ENCODE results near the gene SYTL3.

The SYTL3 gene

DNA sequence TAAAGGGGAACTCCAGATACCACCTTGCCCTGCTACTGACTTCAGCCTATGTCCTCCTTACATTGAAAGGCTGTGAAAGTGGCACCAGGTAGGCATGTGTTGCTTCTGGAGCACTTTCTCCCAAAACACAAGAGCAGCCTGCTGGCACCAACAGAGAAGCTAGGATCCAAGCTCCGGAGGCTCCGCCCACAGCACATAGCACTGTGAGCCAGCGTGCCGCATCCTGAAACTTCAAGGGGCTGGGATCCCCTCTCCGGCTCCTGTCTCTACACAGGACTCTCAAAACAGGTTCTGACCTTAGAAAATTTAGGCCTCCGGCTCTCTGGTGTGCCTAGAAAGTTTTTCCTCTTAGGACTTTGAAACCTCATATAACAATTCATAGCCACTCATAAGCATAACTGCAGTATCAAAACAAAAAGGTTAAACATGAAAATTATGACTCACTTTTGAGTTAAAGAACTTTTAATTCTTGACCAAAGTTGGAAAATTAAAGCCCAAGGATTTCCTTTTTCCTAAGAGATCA lies 128.2 kb downstream of the SYTL3 start:
- H3K4me3 ChIP-seq (ENCODE audit: low read depth, low read length), result no peak overlapping the region
- TF ChIP-seq, protein P1, sequence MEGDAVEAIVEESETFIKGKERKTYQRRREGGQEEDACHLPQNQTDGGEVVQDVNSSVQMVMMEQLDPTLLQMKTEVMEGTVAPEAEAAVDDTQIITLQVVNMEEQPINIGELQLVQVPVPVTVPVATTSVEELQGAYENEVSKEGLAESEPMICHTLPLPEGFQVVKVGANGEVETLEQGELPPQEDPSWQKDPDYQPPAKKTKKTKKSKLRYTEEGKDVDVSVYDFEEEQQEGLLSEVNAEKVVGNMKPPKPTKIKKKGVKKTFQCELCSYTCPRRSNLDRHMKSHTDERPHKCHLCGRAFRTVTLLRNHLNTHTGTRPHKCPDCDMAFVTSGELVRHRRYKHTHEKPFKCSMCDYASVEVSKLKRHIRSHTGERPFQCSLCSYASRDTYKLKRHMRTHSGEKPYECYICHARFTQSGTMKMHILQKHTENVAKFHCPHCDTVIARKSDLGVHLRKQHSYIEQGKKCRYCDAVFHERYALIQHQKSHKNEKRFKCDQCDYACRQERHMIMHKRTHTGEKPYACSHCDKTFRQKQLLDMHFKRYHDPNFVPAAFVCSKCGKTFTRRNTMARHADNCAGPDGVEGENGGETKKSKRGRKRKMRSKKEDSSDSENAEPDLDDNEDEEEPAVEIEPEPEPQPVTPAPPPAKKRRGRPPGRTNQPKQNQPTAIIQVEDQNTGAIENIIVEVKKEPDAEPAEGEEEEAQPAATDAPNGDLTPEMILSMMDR (IDR thresholded peaks at IDR 0.05; ENCODE audit: borderline replicate concordance, insufficient read depth, low read depth, low read length), result no peak

DNA sequence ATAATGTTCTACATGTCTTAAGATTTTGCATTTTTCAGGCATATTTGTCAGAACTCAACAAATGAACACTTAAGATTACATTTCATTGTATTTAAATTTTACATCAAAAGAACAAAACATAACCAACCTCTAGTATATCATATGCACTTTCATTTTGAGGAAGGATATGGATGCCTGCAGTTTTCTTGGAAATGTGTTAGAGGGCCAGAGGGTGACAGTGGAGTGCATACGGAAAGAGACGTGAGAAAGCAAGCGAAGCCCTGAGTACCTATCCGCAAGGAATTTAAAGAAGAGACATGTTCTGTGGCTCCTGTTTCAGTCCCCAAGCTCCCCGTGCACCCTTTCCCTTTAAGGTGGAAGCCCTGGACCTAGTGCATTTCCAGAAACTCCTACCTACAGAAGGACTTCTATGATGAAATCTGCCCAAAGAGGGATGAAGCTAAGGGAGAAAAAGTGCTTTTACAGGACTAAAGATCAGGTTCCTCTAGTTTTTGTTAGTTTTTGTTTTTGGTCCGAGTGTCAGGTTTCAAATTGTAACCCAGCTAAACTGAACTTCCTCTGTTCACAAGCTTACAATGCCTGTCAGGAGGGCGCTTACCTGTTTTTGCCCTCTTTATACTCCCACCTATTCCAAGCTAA lies 130.5 kb downstream of the SYTL3 start:
- no peak overlapping the region for H3K4me3 ChIP-seq (ENCODE audit: low read depth, low read length)
- TF ChIP-seq, protein P1 (IDR thresholded peaks at IDR 0.05; ENCODE audit: borderline replicate concordance, insufficient read depth, low read depth, low read length), result no peak

DNA sequence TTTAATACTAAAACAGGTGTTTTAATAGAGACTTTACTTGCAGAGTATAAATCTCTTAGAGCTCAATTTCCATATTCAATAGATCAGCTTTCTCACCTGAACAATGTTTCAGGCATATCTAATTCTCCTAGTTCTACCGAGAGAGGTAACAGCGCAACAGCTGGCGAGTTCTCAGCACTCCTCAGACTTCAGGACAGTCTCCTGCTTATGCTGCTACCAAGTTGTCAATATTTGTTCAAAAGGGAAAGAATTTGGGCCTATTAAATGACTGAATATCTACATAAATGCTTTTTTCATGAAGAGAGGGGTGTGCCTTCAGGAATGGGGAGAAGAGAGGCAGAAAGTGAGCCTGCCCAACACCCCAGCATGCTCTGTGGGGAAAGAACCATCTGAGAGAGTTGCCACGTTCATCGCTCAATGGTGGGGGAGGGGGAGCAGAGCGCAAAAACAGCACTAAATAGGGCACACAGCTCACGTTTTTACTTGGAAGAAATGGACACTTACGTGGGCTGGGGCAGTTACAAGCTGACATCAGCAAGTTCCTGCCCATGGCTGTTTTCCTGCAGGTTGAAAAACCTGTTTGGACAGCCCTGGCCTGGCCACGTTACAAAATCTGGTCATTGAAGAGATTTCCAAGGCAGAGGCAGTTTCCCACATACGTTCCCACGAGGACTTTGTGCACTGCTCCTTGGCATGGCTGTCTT lies 131.3 kb downstream of the SYTL3 start:
- TF ChIP-seq, protein P1 (IDR thresholded peaks at IDR 0.05; ENCODE audit: borderline replicate concordance, insufficient read depth, low read depth, low read length), result no peak
- no peak overlapping the region for H3K4me3 ChIP-seq (ENCODE audit: low read depth, low read length)

DNA sequence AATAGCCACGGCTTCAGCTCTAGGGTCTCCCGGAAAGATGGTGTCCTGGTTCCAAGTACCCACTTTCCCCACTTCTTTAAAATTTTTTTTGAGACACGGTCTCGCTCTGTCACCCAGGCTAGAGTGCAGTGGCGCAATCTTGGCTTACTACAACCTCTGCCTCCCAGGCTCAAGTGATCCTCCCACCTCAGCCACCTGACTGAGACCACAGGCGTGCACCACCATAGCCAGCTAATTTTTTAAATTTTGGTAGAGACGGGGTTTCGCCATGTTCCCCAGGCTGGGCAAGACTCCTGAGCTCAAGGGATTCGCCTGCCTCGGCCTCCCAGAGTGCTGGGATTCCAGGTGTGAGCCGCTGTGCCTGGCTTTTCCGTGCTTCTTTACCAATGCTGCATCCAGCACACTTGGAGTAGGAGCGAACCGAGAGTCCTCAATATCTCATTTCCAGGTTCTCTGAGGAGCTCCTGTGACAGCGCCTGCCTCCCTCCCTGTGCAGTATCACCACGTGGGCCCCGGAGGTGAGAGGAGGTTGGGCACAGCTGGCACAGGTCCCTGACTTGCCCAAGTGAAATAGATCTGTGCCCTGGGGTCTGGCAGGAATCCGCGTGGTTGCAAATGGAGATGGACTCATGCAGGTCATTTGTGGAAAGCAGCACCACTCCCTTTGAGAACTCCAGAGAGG lies 132.0 kb downstream of the SYTL3 start:
- no peak overlapping the region for H3K4me3 ChIP-seq (ENCODE audit: low read depth, low read length)
- TF ChIP-seq, protein P1 (IDR thresholded peaks at IDR 0.05; ENCODE audit: borderline replicate concordance, insufficient read depth, low read depth, low read length), result no peak

DNA sequence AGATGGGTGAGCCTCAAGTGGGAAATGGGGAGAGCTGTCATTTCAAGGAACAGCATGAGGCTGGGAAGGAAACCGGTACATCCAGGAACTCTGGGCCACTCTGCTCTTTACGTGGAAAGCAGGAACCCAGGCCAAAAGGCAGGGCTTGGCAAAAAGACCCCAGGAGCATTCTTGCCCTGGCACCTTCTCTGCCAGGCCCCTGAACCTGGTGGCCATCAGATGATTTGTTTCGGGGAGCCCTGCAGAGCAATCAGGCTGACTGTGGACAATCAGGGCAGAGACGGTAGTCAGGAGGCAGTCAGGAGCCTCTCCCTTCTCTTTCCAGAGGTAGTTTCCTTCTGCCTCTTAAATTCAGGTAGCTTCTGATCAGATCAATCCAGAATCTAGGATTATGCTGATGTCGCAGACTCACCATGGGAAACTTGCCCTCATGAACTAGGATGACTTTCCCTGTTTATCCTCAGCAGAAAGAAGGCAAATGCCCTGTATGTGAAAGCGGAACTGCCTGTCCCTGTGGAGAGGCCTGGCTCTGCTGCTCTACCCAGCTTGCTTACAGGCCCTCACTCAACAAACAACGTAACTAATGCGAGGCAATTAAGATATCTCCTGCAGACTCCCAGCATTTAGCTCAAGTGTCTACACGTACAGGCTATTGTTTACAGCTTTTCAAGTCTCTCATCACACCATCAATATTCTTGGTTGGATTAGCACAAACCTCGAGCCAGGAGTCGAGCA lies 132.7 kb downstream of the SYTL3 start:
- no peak overlapping the region for H3K4me3 ChIP-seq (ENCODE audit: low read depth, low read length)
- TF ChIP-seq, protein P1 (IDR thresholded peaks at IDR 0.05; ENCODE audit: borderline replicate concordance, insufficient read depth, low read depth, low read length), result no peak

DNA sequence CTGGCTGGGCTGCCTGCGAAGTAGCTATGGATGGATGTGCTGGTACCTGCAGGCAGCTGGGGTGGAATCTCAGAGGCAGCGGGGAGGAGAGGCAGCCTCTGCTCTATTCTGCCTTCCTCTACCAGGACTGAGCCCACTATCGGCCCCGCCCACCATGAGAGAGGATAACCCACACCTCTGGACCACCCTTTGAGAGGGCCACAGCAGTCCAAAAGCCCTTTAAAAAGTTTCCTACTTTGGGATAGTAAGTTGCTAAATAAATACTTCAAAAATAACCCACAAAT lies 133.3 kb downstream of the SYTL3 start:
- TF ChIP-seq, protein P1 (IDR thresholded peaks at IDR 0.05; ENCODE audit: borderline replicate concordance, insufficient read depth, low read depth, low read length), result no peak
- no peak overlapping the region for H3K4me3 ChIP-seq (ENCODE audit: low read depth, low read length)

All from GM12875 (cell line).